HCEC 1CT (cell line): ENCODE results near the gene CDHR2.

Experiments used
- DNase-seq: peaks from one replicate; pipeline ENCODE4 v3.0.0-alpha.2; 2017

The CDHR2 gene

GRCh38 chr5:176597417-176598389 lies 48.6 kb downstream of the CDHR2 start:
- no peak for DNase-seq

- DNase-seq, result peak; percentile 30
These were observed 50.7 kb downstream of the CDHR2 start for GRCh38 chr5:176599749-176600430.

GRCh38 chr5:176601901-176602482 lies 52.9 kb downstream of the CDHR2 start:
- no peak for DNase-seq

DNA sequence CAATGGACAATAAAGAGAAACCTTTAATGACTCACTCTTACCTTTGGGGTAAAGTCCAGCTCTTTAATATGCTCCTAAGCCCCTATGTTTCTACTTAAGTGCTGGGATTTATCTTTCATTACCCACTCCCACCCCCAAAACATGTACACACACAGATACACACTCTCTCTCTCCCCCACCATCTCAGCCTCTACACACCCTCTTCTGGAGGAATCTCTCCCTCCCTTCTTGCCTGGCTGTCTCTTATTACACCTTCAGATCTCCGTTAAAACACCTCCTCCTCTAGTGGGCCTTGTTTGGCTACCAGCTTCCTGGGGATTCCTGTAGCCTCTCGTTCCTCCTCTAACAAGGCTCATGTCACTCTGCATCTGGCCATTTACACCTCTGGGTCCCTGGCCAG lies 53.9 kb downstream of the CDHR2 start:
- DNase-seq, result no peak

GRCh38 chr5:176606032-176606431 lies 56.9 kb downstream of the CDHR2 start:
- DNase-seq, result no peak

- DNase-seq, result no peak
These were observed 57.7 kb downstream of the CDHR2 start for GRCh38 chr5:176606875-176607274.

DNA sequence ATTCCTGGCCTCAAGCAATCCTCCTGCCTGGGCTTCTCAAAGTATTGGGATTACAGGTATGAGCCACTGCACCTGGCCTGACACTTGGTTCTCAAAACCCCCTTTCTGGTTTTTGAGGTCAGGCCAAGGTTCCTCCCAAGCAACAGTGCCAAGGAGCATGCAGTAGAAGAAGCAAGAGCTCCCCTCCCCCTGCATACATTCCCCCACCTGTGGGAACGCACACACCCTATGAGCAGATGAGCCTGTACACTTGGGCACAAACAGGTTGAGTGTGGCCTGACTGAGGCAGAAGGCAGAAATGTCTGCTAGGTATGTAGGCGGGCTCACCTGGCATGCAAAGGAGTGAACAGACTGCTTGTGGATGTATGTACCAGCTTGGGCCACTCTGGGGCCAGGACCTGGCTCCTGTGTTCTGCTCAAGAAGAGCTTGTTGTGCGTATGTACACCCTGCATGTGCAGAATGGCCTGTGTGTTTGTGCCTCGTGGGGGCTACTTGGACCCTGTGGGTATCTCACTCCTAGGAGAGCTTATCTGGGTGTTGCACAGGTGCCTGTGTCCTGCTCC lies 59.1 kb downstream of the CDHR2 start:
- no peak for DNase-seq

DNA sequence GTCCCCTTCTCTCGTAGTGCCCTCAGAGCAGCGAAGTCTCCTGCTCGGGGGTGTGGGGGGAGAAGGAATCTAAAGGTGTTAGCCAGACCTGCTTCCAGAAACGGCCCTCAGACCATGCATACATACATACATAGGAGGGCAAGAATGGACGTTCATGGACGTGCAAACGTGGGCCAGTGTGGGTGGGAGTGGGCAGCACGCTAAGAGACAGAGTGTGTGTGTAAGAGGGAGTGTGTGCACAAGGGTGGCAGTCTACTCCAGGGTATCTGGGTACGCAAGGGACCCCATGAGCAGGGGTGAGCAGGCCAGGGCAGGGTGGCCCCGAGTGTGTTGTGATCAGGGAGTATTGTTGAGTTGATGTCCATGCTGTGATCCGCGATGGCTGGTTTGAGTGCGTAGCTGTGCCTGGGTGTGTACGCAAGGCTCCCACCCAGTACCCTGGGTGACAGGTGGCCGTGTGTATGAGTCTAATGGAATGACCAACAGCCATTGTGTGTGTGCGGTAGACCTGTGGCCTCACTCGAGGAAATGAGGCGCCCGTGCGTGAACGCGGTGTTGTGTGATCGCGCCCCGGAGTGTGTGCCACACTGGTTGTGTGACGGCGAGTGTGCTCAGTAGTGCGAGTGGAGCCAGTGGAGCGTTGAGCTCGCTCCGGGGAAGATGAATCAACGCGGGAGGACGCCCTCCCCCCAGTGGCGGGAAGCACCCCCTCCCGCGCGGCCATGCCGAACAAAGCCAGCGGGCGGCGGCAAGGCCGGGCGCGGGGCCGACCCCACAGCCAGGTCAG lies 60.0 kb downstream of the CDHR2 start:
- no peak for DNase-seq

GRCh38 chr5:176609724-176610434 lies 60.7 kb downstream of the CDHR2 start, which contains the start of gene GPRIN1:
TSS of gene GPRIN1 (minus strand) at chr5:176610156. CDS start at chr5:176599834, 10,322 bp downstream.
- DNase-seq, result peak; percentile 31

GRCh38 chr5:176610435-176610773 lies 61.3 kb downstream of the CDHR2 start:
- DNase-seq, result no peak

GRCh38 chr5:176611435-176611834 lies 62.3 kb downstream of the CDHR2 start:
- peak; percentile 63 for DNase-seq

- no peak for DNase-seq
These were observed 62.9 kb downstream of the CDHR2 start for GRCh38 chr5:176612008-176612407.

DNA sequence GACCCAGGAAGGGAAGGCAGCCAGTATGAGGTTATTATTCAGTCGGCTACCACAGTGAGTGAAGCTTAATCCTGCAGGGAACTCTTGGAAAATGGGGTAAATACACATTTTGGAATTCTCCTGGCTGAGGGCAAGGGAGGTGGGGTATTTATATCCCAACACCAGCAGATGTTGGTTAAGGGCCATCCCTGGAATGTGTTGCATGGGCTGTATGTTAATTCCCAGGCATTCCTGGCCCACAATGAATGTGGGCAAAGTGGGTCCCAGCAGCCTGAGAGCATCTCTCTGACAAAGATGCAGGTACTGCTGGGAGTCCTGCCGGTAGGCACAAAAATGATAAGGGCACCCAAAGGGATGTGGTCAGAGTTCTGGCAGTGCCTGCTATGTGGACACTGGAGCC lies 63.7 kb downstream of the CDHR2 start:
- DNase-seq, result no peak

DNA sequence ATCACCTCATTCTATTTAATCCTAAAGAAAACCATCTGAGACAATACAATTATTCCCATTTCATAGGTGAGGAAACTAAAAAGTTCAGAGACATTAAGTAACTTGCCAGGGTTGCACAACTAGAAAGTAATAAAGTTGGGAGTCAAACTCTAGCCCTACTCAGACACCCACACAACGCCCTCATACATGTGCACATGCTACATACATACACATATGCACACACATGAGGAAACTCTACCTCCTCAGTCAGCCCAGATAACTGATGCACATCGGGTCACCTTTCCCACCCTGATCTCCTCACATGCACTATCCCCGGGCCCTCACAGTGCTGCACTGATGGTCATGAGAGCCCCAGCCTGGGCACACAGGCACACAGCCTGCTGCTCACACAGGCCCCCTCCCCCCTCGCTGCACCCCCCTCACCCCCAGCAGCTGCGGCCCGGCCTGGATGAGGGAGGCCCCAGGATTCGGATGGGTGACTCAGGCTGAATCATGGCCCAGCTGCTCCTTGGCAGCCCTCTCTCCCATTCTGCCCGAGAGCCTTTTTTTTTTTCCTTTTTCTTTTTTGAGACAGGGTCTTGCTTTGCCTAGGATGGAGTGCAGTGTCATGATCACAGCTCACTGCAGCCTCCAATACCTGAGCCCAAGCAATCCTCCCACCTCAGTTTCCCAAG lies 65.8 kb downstream of the CDHR2 start:
- DNase-seq, result peak; percentile 85

DNA sequence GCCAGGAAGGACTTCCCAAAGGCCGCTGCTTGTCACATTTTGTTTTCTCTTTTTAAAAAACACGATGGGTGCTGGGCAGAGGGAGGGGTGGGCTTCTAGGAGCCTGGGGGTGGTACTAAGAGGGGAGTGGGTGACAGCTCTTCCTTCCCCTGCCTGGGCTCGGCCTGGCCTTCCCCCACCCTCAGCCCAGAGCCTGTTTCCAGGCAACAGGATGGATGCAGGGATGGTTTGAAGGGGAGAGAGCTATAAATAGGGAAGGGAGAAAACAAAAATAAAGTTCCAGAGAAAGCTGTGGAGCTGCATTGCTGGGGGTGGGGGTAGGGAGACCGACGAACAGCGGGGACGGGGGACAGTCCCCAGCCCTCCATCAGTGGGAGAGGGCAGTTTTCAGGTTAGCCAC lies 67.4 kb downstream of the CDHR2 start:
- DNase-seq, result no peak

- no peak for DNase-seq
These were observed 69.6 kb downstream of the CDHR2 start for GRCh38 chr5:176618783-176619182.

DNA sequence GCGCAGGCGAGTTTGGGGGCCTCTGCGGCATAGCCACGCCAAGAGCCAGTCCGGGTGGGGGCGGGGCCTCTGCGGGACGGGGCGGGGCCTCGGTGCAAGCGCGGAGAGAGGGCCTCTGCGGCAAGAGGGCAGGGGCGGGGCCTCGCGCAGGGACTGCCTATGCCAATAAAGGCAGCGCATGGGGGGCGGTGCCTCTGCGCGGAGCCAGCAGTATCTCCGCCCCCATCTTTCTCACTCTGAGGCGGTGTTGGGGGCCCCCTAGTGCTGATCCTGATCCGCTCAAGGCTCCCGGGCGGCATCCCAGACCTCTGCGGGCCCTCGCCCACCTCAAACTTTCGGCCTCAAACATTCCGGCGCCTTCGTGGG lies 70.0 kb downstream of the CDHR2 start:
- peak; percentile 66 for DNase-seq

DNA sequence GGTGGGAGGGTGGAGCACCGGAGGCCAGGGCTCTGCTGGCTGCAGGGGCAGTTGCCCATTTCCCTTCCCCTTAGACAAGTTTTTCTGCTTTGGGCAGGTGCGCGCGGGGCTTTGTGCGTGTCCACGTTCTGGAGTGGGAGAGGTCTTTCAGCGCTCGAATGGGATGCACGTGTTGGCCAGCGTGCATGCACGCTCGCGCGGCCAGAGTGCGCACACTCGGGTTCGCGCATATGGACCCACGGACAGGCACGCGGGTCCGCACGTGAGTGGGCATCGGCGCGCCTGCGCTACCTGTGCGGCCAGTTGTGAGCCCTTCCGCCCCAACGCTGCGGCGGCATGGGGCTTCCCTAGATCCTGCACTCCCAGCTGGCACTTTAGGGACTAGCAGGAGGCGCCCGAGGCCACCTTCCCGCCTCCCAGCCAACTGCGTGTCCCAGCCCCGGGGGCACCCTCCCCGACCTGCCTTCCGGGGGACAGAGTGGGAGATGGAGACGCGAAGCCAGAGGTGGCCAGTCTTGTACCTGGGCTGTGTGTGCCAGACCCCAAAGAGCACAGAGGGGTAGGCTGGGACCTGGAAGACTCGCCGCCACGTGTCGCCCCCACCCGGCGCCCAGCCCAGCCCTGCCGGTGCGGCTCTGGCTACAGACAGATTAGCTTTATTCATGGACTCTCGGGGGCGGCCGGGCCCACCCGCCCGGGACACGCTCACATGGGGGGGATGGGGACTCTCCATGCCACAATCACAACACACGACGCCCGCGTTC lies 70.6 kb downstream of the CDHR2 start:
- DNase-seq, result no peak

DNA sequence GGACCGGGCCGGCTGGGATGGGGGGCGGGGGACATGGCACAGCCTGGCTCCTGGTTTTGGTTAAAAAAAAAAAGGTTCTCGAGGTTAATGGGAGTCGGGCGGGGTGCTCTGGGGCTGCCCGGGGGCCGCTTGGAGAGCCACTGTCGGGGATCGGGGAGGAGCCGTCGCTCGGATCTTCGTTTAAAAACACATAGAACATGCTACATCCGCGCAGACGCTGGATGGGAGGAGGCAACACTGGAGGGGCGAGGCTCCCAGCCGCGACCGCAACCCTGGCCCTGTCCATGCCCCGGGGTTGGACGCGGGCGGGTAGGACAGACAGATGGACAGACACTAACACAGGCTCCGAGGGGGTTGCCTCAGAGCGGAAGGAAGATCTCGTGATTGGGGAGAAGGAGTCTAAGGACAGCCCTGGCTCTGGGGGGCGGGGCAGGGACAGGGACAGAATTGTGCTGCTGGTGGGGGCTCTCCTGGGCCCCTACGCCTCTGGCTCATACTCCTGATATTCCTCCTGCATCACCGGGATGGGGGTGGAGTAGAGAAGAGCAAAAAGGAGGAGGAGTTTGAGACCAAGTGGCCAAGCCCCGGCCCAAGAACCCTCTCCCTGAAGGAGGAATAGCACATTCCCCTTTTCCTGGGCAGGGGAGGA lies 71.3 kb downstream of the CDHR2 start:
- DNase-seq, result peak; percentile 19

- no peak for DNase-seq
These were observed 72.5 kb downstream of the CDHR2 start for GRCh38 chr5:176621661-176622079.
